Suppressor macrophage treated with lipopolysaccharide for 4 hours (primary cell): ENCODE measurements around the gene DDR1.
"Not testable (repeated sequence)": the region's sequence is repeated elsewhere in the genome, so short reads cannot be mapped to it uniquely, and the experiment has no call there.

Experiments
- DNase-seq: peaks from one replicate; pipeline ENCODE4 v3.0.0-alpha.2; 2020

Gene DDR1

DNA sequence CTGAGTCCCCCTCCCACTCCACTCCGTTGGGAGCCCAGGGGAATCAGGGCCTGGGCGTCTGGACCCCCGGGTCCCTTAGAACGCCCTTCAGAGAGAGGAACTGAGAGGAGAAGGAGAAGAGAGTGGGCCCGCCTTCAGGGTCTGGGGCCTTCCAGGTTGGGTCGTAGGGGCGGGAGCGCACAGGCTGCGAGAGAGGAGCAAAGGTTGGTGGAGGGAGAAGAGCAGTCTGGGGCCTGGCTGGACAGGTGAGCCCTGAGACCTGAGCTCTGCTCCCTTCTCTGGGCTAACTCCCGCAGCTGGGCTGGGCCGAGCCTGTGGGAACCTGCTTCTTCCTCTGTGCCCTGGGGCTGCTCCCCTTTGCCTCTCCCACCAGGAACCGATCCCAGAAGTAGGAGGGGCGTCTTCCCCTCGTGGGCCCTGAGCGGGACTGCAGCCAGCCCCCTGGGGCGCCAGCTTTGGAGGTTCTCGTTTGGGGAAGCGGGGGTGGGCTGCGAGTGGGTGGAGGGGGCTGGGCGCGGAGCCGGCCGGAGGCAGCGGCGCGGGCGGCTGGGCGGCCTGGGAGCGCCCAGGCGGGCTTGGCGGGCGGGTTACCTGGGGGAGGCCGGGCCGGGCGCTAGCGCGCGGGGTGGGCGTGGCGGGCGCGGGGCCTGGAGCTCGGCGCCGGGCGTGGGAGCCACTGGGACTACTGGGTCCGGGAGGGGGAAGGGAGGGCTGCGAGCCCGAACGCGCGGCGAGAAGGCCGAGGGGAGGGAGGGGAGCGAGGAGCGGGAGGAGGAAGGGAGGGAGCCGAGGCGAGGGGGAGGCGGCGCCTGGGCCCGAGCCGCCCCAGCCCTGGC, at the start of gene DDR1:
Gene DDR1 (plus strand): TSS at position 835 of the 836 bp plus-strand sequence. CDS start 4,211 bp downstream, outside the sequence.
- DNase-seq: peak; percentile 35

DNA sequence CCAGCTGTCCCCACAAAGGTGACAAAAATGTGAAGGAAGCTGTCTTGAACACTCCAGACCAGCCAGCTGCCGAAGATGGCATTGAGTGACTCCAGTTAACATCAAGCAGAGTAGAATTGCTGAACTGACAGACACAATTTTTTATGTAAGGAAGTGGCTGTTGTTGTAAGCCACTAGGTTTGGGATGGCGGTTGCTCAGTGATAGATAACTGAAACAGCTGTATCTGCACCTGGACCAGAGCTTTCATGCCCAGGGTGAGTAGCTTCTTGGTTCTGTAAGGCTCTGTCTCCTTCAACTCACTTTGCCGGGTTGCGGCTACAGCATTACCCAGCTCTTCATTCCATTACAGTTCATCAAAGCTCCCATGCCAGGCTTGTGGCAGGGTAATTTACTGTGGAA, 49.7 kb upstream of the DDR1 start:
- no peak for DNase-seq

DNA sequence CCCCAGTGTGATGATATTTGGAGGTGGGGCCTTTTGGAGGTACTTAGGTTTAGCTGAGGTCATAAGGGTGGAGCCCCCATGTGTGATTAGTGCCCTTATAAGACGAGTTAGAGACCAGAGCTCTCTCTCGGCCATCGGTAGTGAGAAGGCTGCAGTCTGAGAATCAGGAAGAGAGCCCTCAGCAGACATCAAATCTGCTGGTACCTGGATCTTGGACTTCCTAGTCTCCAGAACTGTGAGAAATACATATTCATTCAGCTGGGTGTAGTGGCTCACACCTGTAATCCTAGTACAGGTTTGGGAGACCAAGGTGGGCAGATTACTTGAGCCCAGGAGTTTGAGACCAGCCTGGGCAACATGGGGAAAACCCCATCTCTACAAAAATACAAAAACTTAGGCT, 48.7 kb upstream of the DDR1 start:
- no peak for DNase-seq

DNA sequence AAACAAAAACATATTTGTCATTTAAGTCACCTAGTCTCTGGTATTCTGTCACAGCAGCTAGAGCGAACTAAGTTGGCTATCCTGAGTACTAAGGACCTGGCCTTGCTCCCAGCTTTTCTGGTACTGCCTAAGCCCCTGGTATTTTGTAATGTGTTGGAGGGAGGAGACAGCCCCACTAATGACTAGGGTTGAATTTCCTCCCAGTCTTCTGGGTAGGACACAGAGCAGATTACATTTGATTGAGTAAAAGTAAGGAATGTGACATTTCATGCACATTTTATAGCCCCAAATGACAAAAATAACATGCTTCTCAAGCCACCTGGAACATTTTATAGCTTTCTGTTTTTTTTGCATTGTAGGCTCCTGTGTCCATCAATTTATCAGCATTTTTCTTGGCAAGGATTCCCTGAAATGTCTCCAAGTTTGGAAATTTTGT, 47.9 kb upstream of the DDR1 start:
- DNase-seq: no peak

DNA sequence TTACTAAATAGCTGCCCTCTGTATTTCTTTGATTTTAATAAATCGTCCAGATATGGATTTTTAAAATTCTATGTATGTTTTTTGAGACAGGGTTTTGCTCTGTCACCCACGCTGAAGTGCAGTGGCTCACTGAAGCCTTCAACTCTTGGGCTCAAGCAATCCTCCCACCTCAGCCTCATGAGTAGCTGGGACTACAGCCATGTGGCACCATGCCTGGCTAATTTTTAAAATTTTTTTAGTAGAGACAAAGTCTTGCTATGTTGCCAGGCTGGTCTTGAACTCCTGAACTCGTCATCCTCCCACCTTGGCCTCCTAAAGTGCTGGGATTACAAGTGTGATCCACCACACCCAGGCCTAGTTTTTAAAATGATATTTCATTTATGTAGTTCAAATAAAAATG, 47.4 kb upstream of the DDR1 start:
- no peak for DNase-seq

DNA sequence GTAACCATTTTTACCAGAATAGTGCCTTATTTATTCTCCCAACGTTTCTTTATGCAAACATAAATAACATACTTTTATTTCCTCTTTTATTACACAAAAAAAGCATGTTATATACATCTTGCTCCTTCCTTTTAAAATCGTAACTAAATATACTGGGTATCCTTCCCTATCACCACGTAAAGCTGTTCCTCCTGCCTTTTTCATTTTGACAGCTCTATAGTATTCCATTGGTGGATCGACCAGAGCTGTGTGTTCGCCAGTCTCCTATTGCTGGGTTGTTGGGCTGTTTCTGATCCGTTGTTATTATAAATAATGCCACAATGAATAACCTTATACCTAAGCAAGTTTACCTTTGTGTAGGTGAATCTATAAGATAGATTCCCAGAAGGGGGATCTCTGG, 46.9 kb upstream of the DDR1 start:
- no peak for DNase-seq

DNA sequence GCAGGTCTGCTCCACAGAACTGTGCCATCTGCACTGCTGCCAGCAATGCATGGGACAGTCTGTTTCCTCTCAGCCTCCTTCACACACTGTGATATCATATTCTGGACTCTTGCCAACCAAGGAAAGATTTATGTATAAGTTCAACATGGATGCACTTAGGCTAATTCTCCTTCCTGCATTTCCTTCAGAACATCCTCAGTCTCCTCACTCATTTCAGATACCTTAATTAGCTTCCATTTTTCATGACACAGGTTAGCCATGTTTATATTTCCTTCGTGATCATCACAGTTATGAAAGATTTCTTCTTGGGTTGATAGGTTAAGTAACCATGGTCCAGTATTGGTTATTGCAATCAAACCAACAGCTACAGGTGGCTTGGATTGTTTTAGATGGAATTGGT, 46.4 kb upstream of the DDR1 start:
- no peak for DNase-seq

DNA sequence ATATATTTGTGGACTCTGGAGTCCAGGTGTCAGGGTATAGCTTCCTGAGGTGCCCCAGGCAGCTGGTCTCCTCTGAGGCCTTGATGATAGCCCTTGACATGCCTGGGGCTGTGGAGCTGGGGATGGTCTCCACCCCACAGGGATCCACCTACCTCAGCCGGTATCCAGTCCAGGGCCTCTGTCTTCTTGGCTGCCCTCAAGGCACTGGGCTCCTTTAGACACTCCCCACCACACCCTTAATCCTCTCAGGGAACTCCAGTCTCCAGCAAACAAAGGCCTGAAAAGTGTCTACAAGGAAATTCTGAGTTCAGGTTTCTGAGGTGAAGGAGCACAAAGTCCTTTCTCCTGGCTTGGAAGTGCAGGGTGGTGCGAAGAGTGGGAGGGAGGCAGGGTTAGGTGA, 44.6 kb upstream of the DDR1 start:
- DNase-seq: no peak

DNA sequence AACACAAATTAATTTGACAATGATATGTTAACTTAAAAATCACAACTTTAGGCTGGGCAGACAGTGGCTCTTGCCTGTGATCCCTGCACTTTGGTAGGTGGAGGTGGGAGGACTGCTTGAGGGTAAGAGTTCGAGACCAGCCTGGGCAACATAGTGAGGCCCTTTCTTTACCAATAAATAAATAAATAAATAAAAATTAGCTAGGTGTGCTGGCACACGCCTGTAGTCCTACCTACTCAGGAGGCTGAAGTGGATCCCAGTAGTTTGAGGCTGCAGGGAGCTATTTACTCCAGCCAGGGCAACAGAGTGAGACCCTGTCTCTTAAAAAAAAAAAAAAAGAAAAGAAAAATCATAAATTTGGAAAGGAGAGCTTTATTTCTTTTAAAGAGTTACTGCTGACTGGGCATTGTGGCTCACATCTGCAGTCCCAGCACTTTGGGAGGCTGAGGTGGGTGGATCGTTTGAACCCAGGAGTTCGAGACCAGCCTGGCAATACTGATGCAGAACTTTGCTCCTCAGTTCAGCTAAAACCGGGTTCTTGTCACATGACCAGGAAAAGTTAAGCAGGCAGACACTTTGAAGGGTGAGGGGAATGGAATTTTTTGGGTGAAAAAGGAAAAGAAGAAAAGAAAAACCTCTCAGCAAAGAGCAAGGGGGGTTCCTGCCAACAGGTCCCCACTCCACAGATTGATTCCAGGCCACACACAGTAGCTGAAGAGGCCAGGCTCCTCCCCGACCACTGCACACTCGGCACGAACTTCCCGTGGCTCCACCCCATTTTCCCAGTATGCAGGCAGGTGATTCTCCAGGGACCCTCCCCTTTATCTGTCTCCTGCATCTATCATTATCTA, 44.0 kb upstream of the DDR1 start:
- no peak for DNase-seq

DNA sequence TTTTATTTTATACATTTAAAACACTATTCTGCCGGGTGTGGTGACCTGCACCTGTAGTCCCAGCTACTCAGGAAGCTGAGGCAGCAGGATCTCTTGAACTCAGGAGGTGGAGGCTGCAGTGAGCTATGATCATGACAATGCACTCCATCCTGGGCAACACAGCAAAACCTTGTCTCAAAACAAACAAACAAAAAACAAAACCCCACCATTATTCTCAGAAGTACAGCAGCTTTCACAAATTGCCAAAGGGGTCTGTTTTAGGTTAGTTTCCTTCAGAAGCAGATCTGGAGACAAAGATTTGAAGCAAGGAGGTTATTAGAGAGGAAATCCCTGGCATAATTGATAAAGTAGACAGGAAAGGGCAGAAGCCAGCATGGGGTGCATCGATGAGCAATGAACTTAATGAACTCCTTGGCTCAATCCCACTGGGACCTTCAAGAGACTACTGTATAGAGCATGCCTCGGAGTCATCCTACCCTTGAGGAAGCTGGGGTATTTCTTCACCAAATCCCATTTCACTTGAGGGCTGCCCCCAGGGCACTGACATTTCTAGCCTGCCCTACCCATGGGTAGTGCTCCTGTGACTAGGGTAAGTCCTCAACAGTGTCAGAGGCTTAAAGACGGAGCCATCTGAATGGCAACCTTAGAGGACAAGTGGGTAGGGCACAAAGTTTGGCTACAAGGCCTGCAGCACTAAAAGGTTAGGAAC, 43.2 kb upstream of the DDR1 start:
- no peak for DNase-seq

DNA sequence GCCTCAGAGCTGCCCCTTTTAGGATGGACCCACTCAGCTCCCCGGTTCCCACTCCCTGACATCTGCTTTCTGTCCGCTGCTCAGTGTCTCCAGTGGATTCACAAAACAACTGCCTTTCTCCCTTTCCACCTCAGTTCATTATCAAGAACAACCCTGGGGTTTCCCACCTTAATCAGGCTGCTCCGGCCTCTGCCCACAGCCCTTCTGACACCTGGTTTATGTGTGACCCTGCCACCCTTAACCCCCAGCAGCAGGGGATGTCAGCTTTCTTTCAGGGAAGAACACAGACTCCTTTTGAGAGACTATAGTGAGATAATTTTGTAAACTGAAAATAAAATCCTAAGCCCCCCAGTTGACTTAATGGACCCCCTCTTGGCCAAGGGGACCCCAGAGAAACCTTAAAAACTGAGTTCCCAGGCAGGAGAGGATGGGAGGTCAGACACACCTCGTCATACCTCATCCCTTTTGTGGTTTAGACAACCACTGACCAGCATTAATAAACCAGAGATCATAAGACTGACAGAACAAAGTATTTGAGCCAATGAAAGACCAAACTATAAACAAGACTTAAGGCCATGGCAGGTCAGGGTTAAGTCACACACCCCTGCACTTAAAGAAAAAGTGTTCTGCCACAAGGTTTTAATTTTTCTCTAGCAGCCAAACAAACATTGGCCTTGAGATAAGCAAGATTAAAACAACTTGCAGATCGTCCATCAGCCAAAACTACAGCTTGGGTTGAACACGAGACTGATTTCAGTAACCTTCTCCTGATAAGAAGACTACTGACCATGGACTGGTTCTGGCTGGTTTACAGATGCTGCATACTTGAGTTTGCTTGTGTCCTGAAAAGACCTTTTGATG, 42.4 kb upstream of the DDR1 start:
- no peak for DNase-seq

DNA sequence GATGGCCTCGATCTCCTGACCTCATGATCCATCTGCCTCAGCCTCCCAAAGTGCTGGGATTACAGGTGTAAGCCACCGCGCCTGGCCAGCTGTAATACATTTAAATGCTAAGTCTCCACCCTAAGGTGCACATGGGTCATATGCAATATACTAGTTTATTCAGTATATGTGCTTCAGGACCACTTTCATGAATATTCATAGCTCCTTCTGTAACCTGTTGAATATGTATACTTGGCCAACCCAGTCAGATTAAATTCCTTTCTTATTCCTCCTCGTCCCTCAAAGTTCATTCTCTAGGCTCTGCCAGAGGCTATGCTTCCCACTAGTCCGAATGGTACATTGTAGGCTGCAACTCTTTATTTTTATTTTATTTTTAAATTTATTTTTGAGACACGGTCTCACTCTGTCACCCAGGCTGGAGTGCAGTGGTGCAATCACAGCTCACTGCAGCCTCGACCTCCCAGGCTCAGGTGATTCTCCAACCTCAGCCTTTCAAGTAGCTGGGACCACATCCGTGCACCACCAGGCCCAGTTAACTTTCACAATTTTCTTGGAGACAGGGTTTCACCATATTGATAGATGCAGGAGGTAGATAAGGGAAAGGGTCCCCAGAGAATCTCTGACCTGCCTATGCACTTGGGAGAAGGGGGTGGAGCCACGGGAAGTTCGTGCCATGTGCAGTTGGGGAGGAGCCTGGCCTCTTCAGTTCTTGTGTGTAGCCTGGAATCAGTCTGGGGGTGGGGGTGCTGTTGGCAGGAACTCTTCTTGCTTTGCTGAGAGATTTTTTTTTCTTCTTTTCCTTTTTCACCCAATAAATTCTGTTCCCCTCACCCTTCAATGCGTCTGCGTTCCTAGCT, 41.3 kb upstream of the DDR1 start:
- DNase-seq: no peak

DNA sequence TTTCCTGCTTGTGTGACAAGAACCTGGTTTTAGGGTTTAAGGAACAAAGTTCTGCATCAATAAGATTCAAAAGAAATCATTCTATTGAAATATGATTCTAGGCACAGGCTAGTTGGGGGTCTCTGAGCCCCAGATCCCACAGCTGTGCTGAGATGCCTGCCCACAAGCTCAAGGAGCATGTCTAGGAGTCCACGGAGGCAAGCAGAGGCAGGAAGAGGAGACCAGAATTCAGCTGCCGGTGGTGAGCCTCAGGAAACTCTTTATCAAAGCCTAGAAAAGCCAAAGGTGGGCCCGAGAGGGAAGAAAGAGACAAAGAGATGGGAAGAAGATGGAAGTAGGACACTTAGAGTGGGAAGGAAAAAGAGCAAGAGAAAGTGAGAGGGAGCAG, 40.7 kb upstream of the DDR1 start:
- no peak for DNase-seq

DNA sequence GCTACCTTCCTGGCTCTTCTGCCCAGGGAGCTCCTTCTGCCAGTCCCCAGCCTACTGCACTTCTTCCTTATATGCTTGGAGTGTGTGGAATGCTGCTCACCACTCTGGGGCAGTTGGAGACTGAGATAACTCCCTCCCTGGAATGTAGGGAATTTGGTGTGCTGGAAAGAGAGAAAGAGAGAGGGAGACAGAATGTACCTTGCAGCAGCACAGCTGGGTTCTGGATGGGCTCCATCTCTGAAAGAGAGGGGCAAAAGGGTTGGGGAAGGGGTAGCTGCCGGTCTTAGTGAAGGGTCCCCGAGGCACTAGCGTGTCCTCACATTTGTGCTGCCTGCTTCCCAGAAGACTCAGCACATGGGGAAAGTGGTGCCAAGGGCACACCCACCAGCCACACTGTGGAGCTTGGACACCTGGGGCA, 40.2 kb upstream of the DDR1 start:
- DNase-seq: no peak

DNA sequence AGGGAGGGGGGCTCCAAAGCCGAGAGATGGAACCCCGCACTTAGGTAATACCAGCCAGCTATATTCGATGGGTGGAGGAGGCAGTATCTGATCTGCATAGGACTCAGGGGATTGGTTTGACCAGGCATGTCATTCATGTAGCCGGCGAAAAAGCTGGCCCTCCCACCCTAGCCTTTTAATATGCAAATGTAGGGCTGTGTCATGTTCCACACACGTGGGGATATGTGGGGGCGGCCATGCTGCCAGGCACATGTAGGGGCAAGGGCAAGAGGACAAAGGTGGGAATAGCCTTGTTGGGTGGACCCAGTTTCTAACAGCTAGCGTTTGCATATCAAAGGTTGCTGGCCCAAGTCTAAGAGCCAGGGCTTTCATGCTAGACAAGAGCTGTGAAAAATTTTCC, 39.1 kb upstream of the DDR1 start:
- DNase-seq: no peak

DNA sequence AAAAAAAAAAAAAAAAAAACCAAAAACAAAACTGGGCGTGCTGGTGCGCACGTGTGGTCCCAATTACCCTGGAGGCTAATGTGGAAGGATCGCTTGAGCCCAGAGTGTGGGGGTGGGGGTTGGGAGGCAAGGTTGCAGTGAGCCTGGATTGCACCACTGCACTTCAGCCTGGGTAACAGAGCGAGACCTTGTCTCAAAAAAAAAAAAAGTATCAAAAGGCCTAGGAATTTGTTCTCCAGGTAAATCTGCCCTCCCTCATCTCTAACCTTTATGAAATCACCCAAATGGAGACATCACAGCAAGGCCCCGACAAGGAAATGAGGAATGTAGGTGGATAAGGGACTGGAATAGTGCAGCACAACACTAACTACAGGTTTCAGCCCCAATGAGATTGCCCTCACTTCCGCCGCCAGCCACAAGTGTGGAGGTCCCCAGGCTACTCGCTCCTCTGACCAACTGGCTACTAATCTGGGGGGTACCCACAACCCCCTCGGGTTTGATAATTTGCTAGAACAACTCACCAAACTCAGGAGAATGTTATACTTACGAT, 36.8 kb upstream of the DDR1 start:
- no peak for DNase-seq

DNA sequence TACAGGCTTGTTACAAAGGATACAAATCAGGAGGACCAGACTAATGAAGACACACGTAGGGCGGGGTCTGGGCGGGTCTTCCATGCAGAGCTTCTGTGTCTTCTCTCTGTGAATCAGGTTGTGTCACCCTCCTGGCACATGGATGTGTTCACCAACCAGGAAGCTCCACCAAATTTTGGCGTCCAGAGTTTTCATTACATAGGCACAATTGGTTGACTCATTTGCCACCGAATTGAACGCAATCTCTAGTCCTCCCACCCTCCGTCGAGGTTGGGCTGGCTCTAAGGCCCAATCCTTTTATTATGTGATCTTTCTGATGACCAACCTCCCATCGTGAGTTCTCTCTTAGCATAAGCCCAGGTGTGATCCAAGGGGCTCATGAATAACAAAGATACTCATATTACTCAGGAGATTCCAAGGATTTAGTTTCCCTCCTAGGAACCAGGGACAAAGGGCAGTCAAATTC, 36.3 kb upstream of the DDR1 start:
- DNase-seq: no peak

DNA sequence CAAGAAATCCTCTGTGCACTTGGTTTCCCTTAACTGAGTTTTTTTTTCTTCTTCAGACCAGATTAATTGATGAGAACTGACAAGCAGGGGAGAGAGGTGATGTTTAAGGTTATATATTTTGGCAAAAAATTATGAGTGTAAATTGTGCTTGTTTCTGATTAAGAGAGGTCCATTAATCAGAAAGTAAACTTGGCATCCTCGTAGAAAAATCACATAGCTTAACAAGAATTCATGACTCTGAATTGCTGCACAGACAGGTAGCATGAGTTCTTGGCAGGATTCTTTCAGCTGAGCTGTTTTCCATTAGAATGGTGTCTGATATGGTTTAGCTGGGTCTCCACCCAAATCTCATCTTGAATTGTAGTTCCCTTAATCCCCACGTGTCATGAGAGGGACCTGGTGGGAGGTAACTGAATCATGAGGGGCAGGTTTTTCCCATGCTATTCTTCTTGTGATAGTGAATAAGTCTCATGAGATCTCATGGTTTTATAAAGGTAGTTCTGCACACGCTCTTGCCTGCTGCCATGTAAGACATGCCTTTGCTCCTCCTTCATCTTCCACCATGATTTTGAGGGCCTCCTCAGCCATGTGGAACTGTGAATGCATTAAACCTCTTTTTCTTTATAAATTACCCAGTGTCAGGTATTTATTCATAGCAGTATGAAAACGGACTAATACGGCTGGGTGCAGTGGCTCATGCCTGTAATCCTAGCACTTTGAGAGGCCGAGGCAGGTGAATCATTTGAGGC, 34.2 kb upstream of the DDR1 start:
- DNase-seq: no peak

DNA sequence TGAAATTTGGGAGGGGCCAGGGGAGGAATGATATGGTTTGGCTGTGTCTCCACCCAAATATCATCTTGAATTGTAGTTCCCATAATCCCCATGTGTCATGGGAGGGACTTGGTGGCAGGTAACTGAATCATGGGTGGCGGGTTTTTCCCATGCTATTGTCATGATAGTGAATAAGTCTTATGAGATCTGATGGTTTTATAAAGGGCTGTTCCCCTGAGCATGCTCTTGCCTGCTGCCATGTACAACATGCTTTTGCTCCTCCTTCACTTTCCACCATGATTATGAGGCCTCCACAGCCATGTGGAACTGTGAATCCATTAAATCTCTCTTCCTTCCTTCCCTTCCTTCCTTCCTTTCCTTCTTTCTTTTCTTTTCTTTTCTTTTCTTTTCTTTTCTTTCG, 31.9 kb upstream of the DDR1 start:
- not testable (repeated sequence) for DNase-seq
